ENCODE data around the gene DPF3.

The DPF3 gene

GRCh38 chr14:72792051-72792788 lies 101.7 kb downstream of the DPF3 start:
- TF ChIP-seq CREB1 (IDR thresholded peaks at IDR 0.05; ENCODE audit: low read depth), result no peak
- no peak for TF ChIP-seq TEAD4 (IDR thresholded peaks at IDR 0.05)
- TF ChIP-seq TCF12 (IDR thresholded peaks at IDR 0.05; ENCODE audit: low read depth), result no peak
- no peak for TF ChIP-seq ZBTB7A (IDR thresholded peaks at IDR 0.05; ENCODE audit: low read depth)
- TF ChIP-seq, protein P1, sequence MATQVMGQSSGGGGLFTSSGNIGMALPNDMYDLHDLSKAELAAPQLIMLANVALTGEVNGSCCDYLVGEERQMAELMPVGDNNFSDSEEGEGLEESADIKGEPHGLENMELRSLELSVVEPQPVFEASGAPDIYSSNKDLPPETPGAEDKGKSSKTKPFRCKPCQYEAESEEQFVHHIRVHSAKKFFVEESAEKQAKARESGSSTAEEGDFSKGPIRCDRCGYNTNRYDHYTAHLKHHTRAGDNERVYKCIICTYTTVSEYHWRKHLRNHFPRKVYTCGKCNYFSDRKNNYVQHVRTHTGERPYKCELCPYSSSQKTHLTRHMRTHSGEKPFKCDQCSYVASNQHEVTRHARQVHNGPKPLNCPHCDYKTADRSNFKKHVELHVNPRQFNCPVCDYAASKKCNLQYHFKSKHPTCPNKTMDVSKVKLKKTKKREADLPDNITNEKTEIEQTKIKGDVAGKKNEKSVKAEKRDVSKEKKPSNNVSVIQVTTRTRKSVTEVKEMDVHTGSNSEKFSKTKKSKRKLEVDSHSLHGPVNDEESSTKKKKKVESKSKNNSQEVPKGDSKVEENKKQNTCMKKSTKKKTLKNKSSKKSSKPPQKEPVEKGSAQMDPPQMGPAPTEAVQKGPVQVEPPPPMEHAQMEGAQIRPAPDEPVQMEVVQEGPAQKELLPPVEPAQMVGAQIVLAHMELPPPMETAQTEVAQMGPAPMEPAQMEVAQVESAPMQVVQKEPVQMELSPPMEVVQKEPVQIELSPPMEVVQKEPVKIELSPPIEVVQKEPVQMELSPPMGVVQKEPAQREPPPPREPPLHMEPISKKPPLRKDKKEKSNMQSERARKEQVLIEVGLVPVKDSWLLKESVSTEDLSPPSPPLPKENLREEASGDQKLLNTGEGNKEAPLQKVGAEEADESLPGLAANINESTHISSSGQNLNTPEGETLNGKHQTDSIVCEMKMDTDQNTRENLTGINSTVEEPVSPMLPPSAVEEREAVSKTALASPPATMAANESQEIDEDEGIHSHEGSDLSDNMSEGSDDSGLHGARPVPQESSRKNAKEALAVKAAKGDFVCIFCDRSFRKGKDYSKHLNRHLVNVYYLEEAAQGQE (IDR thresholded peaks at IDR 0.05; ENCODE audit: low read depth), result no peak
- TF ChIP-seq TAF1 (IDR thresholded peaks at IDR 0.05; ENCODE audit: low read depth), result no peak
- TF ChIP-seq, protein P2, sequence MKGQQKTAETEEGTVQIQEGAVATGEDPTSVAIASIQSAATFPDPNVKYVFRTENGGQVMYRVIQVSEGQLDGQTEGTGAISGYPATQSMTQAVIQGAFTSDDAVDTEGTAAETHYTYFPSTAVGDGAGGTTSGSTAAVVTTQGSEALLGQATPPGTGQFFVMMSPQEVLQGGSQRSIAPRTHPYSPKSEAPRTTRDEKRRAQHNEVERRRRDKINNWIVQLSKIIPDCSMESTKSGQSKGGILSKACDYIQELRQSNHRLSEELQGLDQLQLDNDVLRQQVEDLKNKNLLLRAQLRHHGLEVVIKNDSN (IDR thresholded peaks at IDR 0.05), result no peak
- no peak for TF ChIP-seq RAD21 (IDR thresholded peaks at IDR 0.05; ENCODE audit: low read depth)
- no peak for TF ChIP-seq EP300 (IDR thresholded peaks at IDR 0.05; ENCODE audit: borderline replicate concordance)
- no peak for TF ChIP-seq YY1 (IDR thresholded peaks at IDR 0.05; ENCODE audit: low read depth)
- TF ChIP-seq MAX (IDR thresholded peaks at IDR 0.05), result no peak
- TF ChIP-seq EGR1 (IDR thresholded peaks at IDR 0.05), result no peak
- no peak for TF ChIP-seq FOXM1 (IDR thresholded peaks at IDR 0.05; ENCODE audit: borderline replicate concordance, low read depth)

DNA sequence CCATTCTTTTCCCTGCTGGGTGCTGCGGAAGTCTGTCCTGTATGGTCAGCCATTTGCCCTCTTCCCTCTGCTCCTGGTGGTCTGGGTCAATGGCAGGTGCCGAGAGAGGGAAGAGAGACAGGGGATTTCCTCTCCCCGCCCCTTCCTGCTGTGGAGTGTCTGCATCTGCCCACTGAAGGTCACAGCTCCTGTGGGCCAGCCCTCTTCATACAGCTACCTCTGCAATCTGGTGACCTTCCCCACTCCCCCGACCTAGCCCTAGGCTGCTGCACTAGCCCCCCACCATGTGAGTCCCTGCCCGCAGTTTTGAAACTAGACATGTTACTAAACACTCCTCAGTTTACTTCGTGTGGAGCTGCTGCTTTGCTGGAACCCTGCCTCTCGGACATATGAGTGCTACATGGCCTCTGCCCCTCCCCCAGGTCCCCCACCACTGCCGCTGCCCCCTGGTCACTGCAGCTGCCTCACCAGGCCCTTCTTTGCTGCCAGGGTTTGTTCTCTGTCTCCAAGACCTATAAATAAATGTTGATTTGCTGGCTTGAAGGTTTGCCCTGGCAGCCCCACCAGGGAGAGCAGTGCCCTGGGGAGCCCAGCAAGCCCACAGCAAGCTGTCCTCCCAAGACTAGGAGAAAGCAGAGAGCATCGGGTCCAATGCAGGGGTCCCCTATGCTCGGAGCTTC lies 102.9 kb downstream of the DPF3 start:
- TF ChIP-seq YY1 (IDR thresholded peaks at IDR 0.05; ENCODE audit: low read depth) (no peak), TEAD4 (IDR thresholded peaks at IDR 0.05) (no peak)

DNA sequence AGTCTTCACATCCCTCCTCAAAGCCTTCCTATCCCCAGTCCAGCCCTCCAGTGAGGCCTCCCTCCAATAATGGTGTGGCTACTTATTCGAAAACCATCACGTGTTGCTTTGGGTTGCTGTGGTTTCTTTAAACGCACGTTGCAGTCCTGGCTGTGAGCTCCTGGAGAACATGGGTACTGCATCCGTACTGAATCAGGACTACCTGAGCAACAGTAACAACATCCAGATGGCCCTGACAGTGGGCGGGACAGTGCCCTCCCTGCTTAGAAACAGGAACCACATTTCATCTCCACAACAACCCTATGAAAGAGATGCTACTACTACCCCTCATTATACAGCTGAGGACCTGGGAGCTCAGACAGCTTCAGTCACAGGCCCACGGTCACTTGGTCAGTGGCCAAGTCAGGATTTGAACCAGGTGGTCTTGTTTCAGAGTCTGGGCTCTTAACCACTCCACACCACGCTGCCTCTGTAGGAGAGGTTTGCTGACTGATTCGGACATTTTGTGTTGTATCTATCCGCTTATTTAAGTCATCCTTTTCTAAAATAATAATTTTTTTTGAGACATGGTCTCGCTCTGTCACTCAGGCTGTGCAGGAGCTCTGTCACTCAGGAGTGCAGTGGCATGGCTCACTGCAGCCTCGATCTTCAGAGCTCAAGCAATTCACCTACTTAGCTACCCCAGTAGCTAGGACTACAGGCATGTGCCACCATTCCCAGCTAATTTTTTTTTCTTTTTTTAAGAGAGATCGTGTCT lies 104.8 kb downstream of the DPF3 start:
- no peak for TF ChIP-seq YY1 (IDR thresholded peaks at IDR 0.05; ENCODE audit: low read depth)
- no peak for TF ChIP-seq TCF12 (IDR thresholded peaks at IDR 0.05; ENCODE audit: low read depth)
- no peak for TF ChIP-seq TAF1 (IDR thresholded peaks at IDR 0.05; ENCODE audit: low read depth)
- TF ChIP-seq ZBTB7A (IDR thresholded peaks at IDR 0.05; ENCODE audit: low read depth), result no peak

- no peak for TF ChIP-seq TEAD4 (IDR thresholded peaks at IDR 0.05)
- no peak for TF ChIP-seq FOXM1 (IDR thresholded peaks at IDR 0.05; ENCODE audit: borderline replicate concordance, low read depth)
- no peak for TF ChIP-seq TAF1 (IDR thresholded peaks at IDR 0.05; ENCODE audit: low read depth)
- TF ChIP-seq TCF12 (IDR thresholded peaks at IDR 0.05; ENCODE audit: low read depth), result no peak
- no peak for TF ChIP-seq CREB1 (IDR thresholded peaks at IDR 0.05; ENCODE audit: low read depth)
- no peak for TF ChIP-seq YY1 (IDR thresholded peaks at IDR 0.05; ENCODE audit: low read depth)
- no peak for TF ChIP-seq EGR1 (IDR thresholded peaks at IDR 0.05)
- TF ChIP-seq, protein P1 (IDR thresholded peaks at IDR 0.05; ENCODE audit: low read depth), result no peak
- no peak for TF ChIP-seq MAX (IDR thresholded peaks at IDR 0.05)
- TF ChIP-seq ZBTB7A (IDR thresholded peaks at IDR 0.05; ENCODE audit: low read depth), result no peak
- TF ChIP-seq CEBPB (IDR thresholded peaks at IDR 0.05), result no peak
- TF ChIP-seq, protein P2 (IDR thresholded peaks at IDR 0.05), result no peak
Measured at GRCh38 chr14:72788255-72788654, 105.6 kb downstream of the DPF3 start.

DNA sequence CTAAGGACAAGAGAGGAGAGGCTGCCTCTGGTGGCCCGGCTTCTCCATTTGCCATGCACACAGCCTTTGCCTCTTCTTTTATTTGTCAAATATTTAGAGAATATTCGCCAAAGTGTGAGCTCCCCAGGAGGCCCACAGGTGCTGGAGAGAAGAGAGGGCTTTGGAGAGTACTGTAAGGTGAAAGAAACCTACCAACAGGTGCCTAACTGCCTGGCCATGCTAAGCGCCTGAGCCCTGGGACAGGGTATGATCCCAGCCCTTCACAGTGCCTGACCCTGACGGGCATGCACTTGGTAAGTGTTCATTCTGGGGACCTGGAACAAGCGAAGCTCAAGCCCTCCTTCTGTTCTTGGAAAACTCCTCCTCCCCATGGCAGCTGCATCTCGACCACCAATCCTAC lies 106.1 kb downstream of the DPF3 start:
- no peak for TF ChIP-seq RAD21 (IDR thresholded peaks at IDR 0.05; ENCODE audit: low read depth)
- TF ChIP-seq YY1 (IDR thresholded peaks at IDR 0.05; ENCODE audit: low read depth), result no peak
- TF ChIP-seq EP300 (IDR thresholded peaks at IDR 0.05; ENCODE audit: borderline replicate concordance), result no peak
- no peak for TF ChIP-seq FOXM1 (IDR thresholded peaks at IDR 0.05; ENCODE audit: borderline replicate concordance, low read depth)
- no peak for TF ChIP-seq CREB1 (IDR thresholded peaks at IDR 0.05; ENCODE audit: low read depth)
- TF ChIP-seq MAX (IDR thresholded peaks at IDR 0.05), result no peak
- TF ChIP-seq TEAD4 (IDR thresholded peaks at IDR 0.05), result no peak
- TF ChIP-seq EGR1 (IDR thresholded peaks at IDR 0.05), result no peak
- no peak for TF ChIP-seq TAF1 (IDR thresholded peaks at IDR 0.05; ENCODE audit: low read depth)
